ENCODE measurements around the gene FBXO36. TPM values are rescaled to one million over a fixed set of nuclear protein-coding genes. Genes with fewer than 3 reads are reported as not detected.

Gene FBXO36
- total RNA-seq, 1 donor from 2014 or later = 1.9 TPM

DNA sequence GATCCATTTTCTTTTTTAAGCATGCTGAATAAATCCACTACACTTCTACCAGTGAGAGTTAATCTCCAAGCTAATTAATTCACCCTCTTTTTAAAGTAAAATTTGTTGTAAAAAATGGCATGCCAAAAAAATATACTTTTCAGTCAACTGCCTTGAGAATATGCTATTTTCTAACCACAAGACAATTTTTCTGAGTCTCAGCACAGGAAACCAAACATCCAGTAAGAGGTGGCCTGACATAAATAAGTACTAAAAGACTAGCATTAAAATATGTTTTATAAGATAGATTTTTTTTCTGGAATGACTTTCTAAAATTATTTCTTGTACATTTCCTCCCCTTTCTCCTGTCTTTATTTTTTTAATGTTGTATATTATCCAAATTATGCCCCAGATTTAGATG is 2.9 kb downstream of the FBXO36 start:
- TF ChIP-seq EZH2 (IDR thresholded peaks at IDR 0.05; ENCODE audit: insufficient read depth, low read length) (no peak), CTCF (IDR thresholded peaks at IDR 0.05; ENCODE audit: insufficient read depth, low read depth, low read length) (no peak)
- H3K27me3 Mint-ChIP-seq (ENCODE audit: low read depth, unreplicated experiment) = no peaks in the 10 kb centered on the region
- no peak overlapping the region for H2AFZ ChIP-seq (ENCODE audit: low read depth, low read length)

GRCh38 chr2:229927817-229928321 is 5.6 kb downstream of the FBXO36 start:
- peaks cover 12% of the 10 kb centered on the region for H4K20me1 ChIP-seq (ENCODE audit: insufficient read depth, low read length)
- no peak overlapping the region for H2AFZ ChIP-seq (ENCODE audit: low read depth, low read length)
- no peak overlapping the region for H3K4me3 Mint-ChIP-seq (ENCODE audit: unreplicated experiment)
- peaks cover 8% of the 10 kb centered on the region for H3K4me1 Mint-ChIP-seq (ENCODE audit: low read depth, unreplicated experiment)
- TF ChIP-seq EZH2 (IDR thresholded peaks at IDR 0.05; ENCODE audit: insufficient read depth, low read length) = no peak
- TF ChIP-seq CTCF (IDR thresholded peaks at IDR 0.05; ENCODE audit: insufficient read depth, low read depth, low read length) = no peak
- no peaks in the 10 kb centered on the region for H3K9me3 ChIP-seq (ENCODE audit: insufficient read depth, low read depth, low read length)
- H3K4me2 ChIP-seq (ENCODE audit: low read length) = peak overlapping the region; percentile 33
- DNase-seq (ENCODE audit: low read depth) = peak; percentile 44
- H3K36me3 Mint-ChIP-seq (ENCODE audit: low read depth, unreplicated experiment) = peaks cover 3% of the 10 kb centered on the region
- H3K27ac Mint-ChIP-seq (ENCODE audit: unreplicated experiment) = no peak overlapping the region
- H3K9ac ChIP-seq (ENCODE audit: low read length) = no peak overlapping the region
- peak; percentile 54 for FAIRE-seq
- H3K36me3 ChIP-seq (ENCODE audit: insufficient read depth, low read length) = no peaks in the 10 kb centered on the region
- H3K4me1 ChIP-seq (ENCODE audit: insufficient read depth, low read length) = peaks cover 10% of the 10 kb centered on the region
- no peaks in the 10 kb centered on the region for H3K9me3 Mint-ChIP-seq (ENCODE audit: unreplicated experiment)
- no peaks in the 10 kb centered on the region for H3K27me3 ChIP-seq (ENCODE audit: insufficient read depth, low read length)
- peaks cover 12% of the 10 kb centered on the region for H3K79me2 ChIP-seq (ENCODE audit: insufficient read depth, low read length)
- H3K4me3 ChIP-seq (ENCODE audit: insufficient read depth, low read depth, low read length) = no peak overlapping the region
- no peaks in the 10 kb centered on the region for H3K27me3 Mint-ChIP-seq (ENCODE audit: low read depth, unreplicated experiment)
- H3K27ac ChIP-seq (ENCODE audit: low read depth, low read length) = no peak overlapping the region

More for the DNA sequence above, 2.9 kb downstream of the FBXO36 start:
- no peak overlapping the region for H3K4me3 ChIP-seq (ENCODE audit: insufficient read depth, low read depth, low read length)
- H3K27me3 ChIP-seq (ENCODE audit: insufficient read depth, low read length) = no peaks in the 10 kb centered on the region
- H3K4me2 ChIP-seq (ENCODE audit: low read length) = no peak overlapping the region
- Mint-ChIP-seq H3K4me3 (ENCODE audit: unreplicated experiment) (no peak overlapping the region), H3K27ac (ENCODE audit: unreplicated experiment) (no peak overlapping the region), H3K36me3 (ENCODE audit: low read depth, unreplicated experiment) (no peaks in the 10 kb centered on the region), H3K4me1 (ENCODE audit: low read depth, unreplicated experiment) (peaks cover 8% of the 10 kb centered on the region), H3K9me3 (ENCODE audit: unreplicated experiment) (no peaks in the 10 kb centered on the region)
- H4K20me1 ChIP-seq (ENCODE audit: insufficient read depth, low read length) = peaks cover 19% of the 10 kb centered on the region
- FAIRE-seq (no peak), DNase-seq (ENCODE audit: low read depth) (no peak)
- no peaks in the 10 kb centered on the region for H3K36me3 ChIP-seq (ENCODE audit: insufficient read depth, low read length)
- H3K9me3 ChIP-seq (ENCODE audit: insufficient read depth, low read depth, low read length) = no peaks in the 10 kb centered on the region
- peaks cover 25% of the 10 kb centered on the region for H3K79me2 ChIP-seq (ENCODE audit: insufficient read depth, low read length)
- no peak overlapping the region for H3K9ac ChIP-seq (ENCODE audit: low read length)
- peaks cover 16% of the 10 kb centered on the region for H3K4me1 ChIP-seq (ENCODE audit: insufficient read depth, low read length)
- H3K27ac ChIP-seq (ENCODE audit: low read depth, low read length) = no peak overlapping the region

DNA sequence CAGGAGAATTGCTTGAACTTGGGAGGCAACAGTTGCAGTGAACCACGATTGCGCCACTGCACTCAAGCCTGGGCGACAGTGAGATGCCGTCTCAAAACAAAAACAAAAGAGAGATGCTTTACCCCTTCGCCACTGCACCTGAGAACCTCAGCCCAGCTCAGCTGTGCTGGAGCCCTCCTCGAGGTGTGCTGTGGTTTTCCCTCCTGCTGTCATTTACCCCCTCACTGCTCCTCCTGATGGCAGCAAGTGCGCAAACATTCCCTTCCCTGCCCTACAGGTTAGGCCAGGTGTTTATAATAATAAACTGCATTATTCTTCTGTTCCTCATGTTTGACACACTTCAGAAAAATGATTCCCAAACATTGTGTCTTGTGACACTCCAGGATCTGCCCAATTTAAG is 8.4 kb downstream of the FBXO36 start:
- peaks cover 12% of the 10 kb centered on the region for H4K20me1 ChIP-seq (ENCODE audit: insufficient read depth, low read length)
- no peak overlapping the region for H3K4me2 ChIP-seq (ENCODE audit: low read length)
- Mint-ChIP-seq H3K27ac (ENCODE audit: unreplicated experiment) (no peak overlapping the region), H3K4me1 (ENCODE audit: low read depth, unreplicated experiment) (peaks cover 7% of the 10 kb centered on the region), H3K27me3 (ENCODE audit: low read depth, unreplicated experiment) (no peaks in the 10 kb centered on the region), H3K9me3 (ENCODE audit: unreplicated experiment) (no peaks in the 10 kb centered on the region), H3K4me3 (ENCODE audit: unreplicated experiment) (no peak overlapping the region), H3K36me3 (ENCODE audit: low read depth, unreplicated experiment) (peaks cover 5% of the 10 kb centered on the region)
- H3K9me3 ChIP-seq (ENCODE audit: insufficient read depth, low read depth, low read length) = no peaks in the 10 kb centered on the region
- no peaks in the 10 kb centered on the region for H3K36me3 ChIP-seq (ENCODE audit: insufficient read depth, low read length)
- H2AFZ ChIP-seq (ENCODE audit: low read depth, low read length) = no peak overlapping the region
- no peak overlapping the region for H3K27ac ChIP-seq (ENCODE audit: low read depth, low read length)
- no peak overlapping the region for H3K9ac ChIP-seq (ENCODE audit: low read length)
- peaks cover 10% of the 10 kb centered on the region for H3K4me1 ChIP-seq (ENCODE audit: insufficient read depth, low read length)
- TF ChIP-seq EZH2 (IDR thresholded peaks at IDR 0.05; ENCODE audit: insufficient read depth, low read length) = no peak
- no peaks in the 10 kb centered on the region for H3K27me3 ChIP-seq (ENCODE audit: insufficient read depth, low read length)
- FAIRE-seq (no peak), DNase-seq (ENCODE audit: low read depth) (no peak)
- no peak overlapping the region for H3K4me3 ChIP-seq (ENCODE audit: insufficient read depth, low read depth, low read length)
- peaks cover 3% of the 10 kb centered on the region for H3K79me2 ChIP-seq (ENCODE audit: insufficient read depth, low read length)
